ENCODE measurements around the gene RARA. TPM values are rescaled to one million over a fixed set of nuclear protein-coding genes. Genes with fewer than 3 reads are reported as not detected.
"Not testable (repeated sequence)": the region's sequence is repeated elsewhere in the genome, so short reads cannot be mapped to it uniquely, and the experiment has no call there.

The RARA gene
- total RNA-seq, 6 experiments from 2014 or later, result 17.7 to 41.9 (median 22.9) TPM

DNA sequence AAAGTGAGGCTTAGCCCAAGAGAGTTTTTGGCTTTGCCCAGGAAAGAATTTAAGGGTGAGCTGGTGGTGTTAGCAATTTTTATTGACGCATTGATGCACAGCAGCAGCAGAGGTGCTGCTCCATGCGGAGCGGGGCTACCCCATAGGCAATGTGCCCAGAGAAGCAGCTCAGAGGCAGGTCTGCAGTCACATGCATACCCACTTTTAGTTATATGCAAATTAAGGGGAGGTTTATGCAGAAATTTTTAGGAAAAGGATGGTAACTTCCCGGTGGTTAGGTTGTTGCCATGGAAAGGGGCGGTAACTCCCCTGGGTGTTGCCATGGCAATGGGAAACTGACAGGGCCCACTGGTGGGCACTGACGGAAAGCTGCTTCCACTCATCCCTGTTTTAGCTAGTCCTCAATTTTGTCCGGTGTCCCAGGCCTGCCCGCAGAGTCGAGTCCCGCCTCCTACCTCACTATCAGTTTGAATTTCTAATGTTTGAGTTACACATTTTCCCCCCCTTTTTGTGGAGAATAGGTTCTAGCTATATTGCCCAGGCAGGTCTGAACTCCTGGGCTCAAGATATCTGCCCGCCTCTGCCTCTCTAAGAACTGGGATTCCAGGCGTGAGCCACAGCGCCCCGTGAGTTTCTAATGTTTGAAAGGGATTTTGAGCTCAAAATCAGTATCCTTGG is 66.0 kb downstream of the RARA start:
- Histone ChIP-seq H3K4me3 (no peak overlapping the region), H3K9me3 (no peaks in the 10 kb centered on the region), H3K4me1 (no peaks in the 10 kb centered on the region), H3K27me3 (no peaks in the 10 kb centered on the region), H3K27ac (no peak overlapping the region), H3K36me3 (no peaks in the 10 kb centered on the region)
- 87% methylated on average over 12 of the region's 14 CpGs for WGBS (ENCODE audit: insufficient coverage, low coverage, low lambda C conversion rate, missing lambda C conversion rate)
- intact Hi-C loops (cut with DNase I), result loop anchor here in 1 of 2 donors (5.0 kb wide), 1 partner anchor 32 kb away; no protein-coding TSS in a partner anchor
- DNase-seq, result no peak
- TF ChIP-seq POLR2A (IDR thresholded peaks at IDR 0.05), result no peak
- TF ChIP-seq, protein P1, sequence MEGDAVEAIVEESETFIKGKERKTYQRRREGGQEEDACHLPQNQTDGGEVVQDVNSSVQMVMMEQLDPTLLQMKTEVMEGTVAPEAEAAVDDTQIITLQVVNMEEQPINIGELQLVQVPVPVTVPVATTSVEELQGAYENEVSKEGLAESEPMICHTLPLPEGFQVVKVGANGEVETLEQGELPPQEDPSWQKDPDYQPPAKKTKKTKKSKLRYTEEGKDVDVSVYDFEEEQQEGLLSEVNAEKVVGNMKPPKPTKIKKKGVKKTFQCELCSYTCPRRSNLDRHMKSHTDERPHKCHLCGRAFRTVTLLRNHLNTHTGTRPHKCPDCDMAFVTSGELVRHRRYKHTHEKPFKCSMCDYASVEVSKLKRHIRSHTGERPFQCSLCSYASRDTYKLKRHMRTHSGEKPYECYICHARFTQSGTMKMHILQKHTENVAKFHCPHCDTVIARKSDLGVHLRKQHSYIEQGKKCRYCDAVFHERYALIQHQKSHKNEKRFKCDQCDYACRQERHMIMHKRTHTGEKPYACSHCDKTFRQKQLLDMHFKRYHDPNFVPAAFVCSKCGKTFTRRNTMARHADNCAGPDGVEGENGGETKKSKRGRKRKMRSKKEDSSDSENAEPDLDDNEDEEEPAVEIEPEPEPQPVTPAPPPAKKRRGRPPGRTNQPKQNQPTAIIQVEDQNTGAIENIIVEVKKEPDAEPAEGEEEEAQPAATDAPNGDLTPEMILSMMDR (IDR thresholded peaks at IDR 0.05), result no peak
- ATAC-seq, result no peak

- H3K4me3 ChIP-seq; H3K36me3 ChIP-seq; H3K27ac ChIP-seq; ATAC-seq; H3K9me3 ChIP-seq; H3K4me1 ChIP-seq; DNase-seq; intact Hi-C loops (cut with DNase I); H3K27me3 ChIP-seq: not testable (repeated sequence)
- WGBS (ENCODE audit: insufficient coverage, low coverage, low lambda C conversion rate, missing lambda C conversion rate), result no CpG with 5 or more reads among the region's 21 CpGs
These were observed 66.8 kb downstream of the RARA start for GRCh38 chr17:40375786-40376185.

DNA sequence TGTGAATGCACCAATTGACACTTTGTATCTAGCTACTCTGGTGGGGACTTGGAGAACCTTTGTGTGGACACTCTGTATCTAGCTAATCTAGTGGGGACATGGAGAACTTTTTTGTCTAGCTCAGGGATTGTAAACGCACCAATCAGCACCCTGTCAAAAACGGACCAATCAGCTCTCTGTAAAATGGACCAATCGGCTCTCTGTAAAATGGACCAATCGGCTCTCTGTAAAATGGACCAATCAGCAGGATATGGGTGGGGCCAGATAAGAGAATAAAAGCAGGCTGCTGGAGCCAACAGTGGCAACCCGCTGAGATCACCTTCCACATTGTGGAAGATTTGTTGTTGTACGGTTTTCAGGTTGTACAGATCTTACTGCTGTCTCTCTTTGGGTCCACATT is 67.6 kb downstream of the RARA start:
- H3K27ac ChIP-seq; H3K4me1 ChIP-seq; ATAC-seq; H3K36me3 ChIP-seq; DNase-seq; intact Hi-C loops (cut with DNase I); H3K4me3 ChIP-seq; H3K27me3 ChIP-seq; H3K9me3 ChIP-seq: not testable (repeated sequence)
- WGBS (ENCODE audit: insufficient coverage, low coverage, low lambda C conversion rate, missing lambda C conversion rate), result 17% methylated on average over 2 of the region's 6 CpGs

DNA sequence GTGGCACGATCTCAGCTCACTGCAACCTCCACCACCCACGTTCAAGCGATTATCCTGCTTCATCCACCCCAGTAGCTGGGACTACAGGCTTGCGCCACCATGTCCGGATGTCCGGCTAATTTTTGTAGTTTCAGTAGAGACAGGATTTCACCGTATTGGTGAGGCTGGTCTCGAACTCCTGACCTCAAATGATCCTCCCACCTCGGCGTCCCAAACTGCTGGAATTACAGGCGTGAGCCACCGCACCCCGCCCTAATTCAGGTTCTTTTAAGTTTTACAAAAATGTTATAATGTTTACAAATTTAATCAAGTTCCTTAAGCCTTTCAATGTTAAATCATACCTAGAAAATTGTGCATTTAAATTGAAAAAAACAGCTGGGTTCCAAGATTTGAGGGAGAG is 68.9 kb downstream of the RARA start:
- Histone ChIP-seq H3K27ac (no peak overlapping the region), H3K9me3 (no peaks in the 10 kb centered on the region), H3K4me3 (no peak overlapping the region), H3K4me1 (no peaks in the 10 kb centered on the region), H3K36me3 (no peaks in the 10 kb centered on the region), H3K27me3 (no peaks in the 10 kb centered on the region)
- WGBS (ENCODE audit: insufficient coverage, low coverage, low lambda C conversion rate, missing lambda C conversion rate), result 85% methylated on average over 7 of the region's 13 CpGs
- DNase-seq (no peak), ATAC-seq (no peak)
- intact Hi-C loops (cut with DNase I), result no loop called here
- TF ChIP-seq, protein P1 (IDR thresholded peaks at IDR 0.05), result no peak
- no peak for TF ChIP-seq POLR2A (IDR thresholded peaks at IDR 0.05)

DNA sequence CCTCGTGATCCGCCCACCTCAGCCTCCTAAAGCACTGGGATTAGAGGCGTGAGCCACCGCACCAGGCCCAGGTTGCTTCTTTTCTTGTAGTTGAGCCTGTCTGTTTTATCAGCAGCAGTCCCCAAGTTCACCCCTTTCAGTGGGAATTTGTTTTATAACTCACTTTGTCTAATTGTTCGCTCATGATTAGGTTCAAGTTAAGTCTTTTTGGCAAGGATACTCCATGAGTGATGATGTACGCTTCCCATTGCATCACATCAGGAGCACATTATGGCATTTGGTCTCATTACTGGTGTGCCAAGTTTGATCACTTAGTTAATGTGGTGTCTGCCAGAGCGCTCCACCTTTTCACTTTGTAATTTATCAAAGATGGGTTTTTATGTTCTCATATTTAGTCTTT is 70.0 kb downstream of the RARA start:
- H3K36me3 ChIP-seq, result no peaks in the 10 kb centered on the region
- 90% methylated on average over 3 of the region's 7 CpGs for WGBS (ENCODE audit: insufficient coverage, low coverage, low lambda C conversion rate, missing lambda C conversion rate)
- no peaks in the 10 kb centered on the region for H3K27me3 ChIP-seq
- intact Hi-C loops (cut with DNase I), result no loop called here
- no peaks in the 10 kb centered on the region for H3K4me1 ChIP-seq
- no peak overlapping the region for H3K27ac ChIP-seq
- H3K4me3 ChIP-seq, result no peak overlapping the region
- no peaks in the 10 kb centered on the region for H3K9me3 ChIP-seq
- DNase-seq (no peak), ATAC-seq (no peak)
- no peak for TF ChIP-seq POLR2A (IDR thresholded peaks at IDR 0.05)
- TF ChIP-seq, protein P1 (IDR thresholded peaks at IDR 0.05), result no peak

All from right lobe of liver (tissue), 6 donors.